Left ventricle myocardium superior (tissue), 1 donor: Measurements from ENCODE around the gene FGD3. TPM values are rescaled to one million over a fixed set of nuclear protein-coding genes. Genes with fewer than 3 reads are reported as not detected.

Experiments used
- ATAC-seq: fragments of 200-7000 bp; cut with Tn5 transposase; one replicate; pipeline ENCODE4 v1.9.1; 2020; ENCODE audit warnings: mild to moderate bottlenecking, moderate library complexity
- DNase-seq: peaks from one replicate; pipeline ENCODE4 v3.0.0-alpha.2; 2020
- intact Hi-C: fragments of 100-400 bp; cut with micrococcal nuclease; formaldehyde crosslinking; loops from one replicate; pipeline ENCODE4 v1.11.0; 2022
- total RNA-seq: library from RNA; stranded (reverse); fragmentation: NEBNext Ultra II Directional; extraction: Animal tissue kit (Norgen Biotek cat#: 25700); gene quantifications from one replicate; pipeline ENCODE4 v1.2.1, GENCODE V29; 2021
- donor health status: DM: no; HTN: yes; CAD: no; lungs with severe emphysema.

Gene FGD3
- total RNA-seq, 1 donor from 2014 or later = 3.2 TPM

- DNase-seq = no peak
- ATAC-seq = no peak
- intact Hi-C loops = no loop called here
Observed at GRCh38 chr9:92952906-92953610, 5.7 kb downstream of the FGD3 start.

DNA sequence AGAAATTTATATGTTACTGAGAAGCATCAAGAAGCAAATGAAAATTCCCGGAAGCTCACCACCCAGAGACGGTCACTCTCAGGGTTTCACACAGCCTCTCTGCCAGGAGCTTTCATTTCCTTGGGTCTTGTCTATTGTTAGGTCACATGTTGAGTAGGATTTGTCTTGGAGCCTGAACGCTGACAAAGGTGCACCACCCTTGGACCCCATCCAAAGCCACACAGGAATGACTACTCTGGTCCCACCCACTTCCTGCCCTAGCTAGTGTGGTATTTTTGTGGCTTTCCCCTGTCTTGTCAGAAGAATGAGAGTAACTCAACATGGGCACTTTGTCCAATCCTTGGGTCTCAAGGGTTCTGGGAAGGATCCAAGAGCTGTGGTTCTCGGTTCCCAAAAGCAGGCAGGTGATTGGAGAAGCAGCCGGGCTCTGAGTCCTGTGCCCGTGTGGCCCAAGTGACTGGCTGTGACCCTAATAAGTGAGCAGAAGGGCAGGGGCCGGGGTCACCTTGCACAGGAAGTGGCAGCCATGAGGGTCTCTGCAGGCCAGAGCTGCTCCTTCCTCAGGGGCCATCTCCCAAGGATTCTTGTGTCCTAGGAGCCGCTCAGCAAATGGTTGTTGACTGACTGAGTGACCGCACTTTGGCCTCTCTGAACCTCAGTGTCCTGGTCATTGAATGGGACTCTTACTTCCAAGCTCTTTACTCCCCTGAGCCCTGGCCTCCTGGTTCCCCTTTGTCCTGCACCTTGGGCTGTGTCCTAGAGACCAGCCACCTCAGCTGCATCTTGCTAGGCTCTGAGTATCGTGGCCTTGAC is 6.9 kb downstream of the FGD3 start:
- ATAC-seq (peak; percentile 74), DNase-seq (no peak)
- intact Hi-C loops = no loop called here

DNA sequence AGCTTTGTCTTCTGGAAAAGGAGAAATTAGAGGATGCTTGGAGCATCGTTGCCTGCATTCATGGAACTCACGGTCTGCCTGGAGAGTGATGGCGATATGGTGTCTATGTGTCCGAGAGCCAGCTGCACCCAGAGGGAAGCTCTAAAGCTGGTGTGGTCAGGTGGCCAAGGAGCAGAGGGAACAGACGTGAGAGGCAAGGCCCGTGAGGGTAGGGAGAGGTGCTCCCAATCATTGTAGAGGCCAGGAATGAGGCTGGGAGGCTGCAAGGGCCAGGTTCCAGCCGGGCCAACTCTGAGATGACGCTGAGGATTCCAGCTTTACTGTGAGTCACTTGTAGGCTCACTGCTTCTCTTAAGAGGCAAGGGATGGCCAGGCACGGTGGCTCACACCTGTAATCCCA is 7.6 kb downstream of the FGD3 start:
- intact Hi-C loops = no loop called here
- no peak for DNase-seq
- ATAC-seq = no peak

DNA sequence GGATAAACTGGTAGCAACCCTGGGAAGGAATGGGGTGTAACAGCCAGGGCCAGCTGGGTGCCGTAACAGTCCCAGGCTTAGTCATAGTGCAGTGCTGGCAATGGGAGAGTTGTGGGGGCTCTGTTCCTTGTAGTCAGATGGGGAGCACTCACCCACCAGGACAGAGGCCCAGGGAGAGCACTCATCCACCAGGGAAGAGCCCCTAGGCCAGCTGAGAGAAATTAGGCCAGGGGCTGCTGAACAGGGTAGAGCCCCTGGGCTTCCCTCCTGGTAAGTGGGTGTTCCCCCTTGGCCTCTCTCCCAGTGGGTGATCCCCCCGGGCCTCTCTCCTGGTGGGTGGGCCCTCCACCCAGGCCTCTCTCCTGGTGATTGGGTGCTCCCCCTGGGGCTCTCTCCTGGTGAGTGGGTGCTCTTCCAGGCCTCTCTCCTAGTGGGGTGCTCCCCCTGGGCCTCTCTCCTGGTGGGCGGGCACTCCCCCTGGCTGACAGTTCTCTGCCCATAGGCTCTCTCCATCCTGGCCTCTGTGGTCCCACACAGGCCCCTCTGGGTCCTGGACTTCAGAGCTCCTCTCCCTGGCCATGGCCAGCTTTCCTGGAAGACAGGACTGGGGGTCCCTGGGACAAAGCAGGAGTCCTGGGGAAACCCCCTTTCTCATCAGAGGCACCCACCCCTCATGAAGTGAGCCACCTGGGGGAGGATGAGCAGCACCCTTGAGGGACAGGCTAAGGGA is 13.4 kb downstream of the FGD3 start:
- intact Hi-C loops = no loop called here

GRCh38 chr9:92961627-92962302 is 14.4 kb downstream of the FGD3 start:
- intact Hi-C loops = no loop called here
- no peak for DNase-seq
- ATAC-seq = no peak

More for the DNA sequence above, 13.4 kb downstream of the FGD3 start:
- DNase-seq (no peak), ATAC-seq (no peak)

DNA sequence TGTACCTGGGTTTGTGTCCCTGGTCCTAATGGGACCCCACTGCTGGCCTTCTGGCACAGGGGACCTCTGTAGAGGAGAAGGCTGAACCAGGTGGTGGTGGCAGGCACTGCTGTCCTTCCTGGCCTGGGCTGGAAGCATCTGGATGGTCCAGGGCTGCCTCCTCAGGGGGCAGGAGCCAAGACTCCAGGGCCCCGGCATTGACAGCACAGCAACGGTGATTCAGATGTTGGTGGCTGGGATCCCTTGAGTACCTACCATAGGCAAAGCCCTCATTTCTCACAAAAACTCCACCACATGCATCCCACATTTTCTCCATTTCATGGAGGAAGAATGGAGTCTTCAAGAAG is 15.0 kb downstream of the FGD3 start:
- intact Hi-C loops = no loop called here
- no peak for DNase-seq
- ATAC-seq = no peak

- DNase-seq = no peak
- intact Hi-C loops = no loop called here
- no peak for ATAC-seq
Observed at GRCh38 chr9:92962846-92963245, 15.5 kb downstream of the FGD3 start.

DNA sequence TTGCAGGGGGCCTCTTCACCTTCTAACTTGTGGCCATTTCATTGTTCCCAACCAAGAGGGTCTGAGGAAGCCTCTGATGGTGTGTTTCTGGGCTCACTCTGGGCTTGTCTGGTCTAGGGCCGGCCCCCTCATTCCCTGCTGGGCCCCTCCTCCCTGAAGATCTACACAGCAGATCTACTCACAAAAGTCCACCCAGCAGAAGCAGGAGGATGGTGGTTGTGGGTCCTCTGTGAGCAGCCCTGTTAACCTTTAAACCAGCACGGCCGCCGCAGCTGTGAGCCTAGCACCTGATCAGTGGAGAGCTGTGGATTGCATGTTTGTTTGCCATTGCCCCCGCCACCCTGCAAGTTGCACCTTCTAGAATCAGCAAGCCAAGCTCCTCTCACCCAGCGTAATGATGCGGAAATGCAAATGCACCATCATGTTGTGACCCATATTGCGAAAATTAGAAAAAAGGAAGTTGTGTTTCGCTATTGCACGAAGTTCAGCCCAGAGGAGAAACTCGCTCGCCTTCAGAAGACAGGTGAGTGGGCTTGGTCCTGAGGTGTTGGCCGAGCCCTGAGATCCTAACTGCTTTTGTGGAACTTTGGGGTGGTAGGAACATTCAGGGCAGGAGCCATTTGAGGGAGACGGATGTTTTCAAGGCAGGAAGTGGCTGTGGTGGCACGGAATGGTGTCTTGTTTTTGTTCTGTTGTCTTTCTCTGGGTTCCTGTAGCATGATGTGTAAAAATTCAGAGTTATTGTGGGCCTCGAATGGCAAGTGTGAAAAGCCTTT is 16.7 kb downstream of the FGD3 start:
- DNase-seq = peak; percentile 54
- ATAC-seq = peak; percentile 57
- intact Hi-C loops = no loop called here

DNA sequence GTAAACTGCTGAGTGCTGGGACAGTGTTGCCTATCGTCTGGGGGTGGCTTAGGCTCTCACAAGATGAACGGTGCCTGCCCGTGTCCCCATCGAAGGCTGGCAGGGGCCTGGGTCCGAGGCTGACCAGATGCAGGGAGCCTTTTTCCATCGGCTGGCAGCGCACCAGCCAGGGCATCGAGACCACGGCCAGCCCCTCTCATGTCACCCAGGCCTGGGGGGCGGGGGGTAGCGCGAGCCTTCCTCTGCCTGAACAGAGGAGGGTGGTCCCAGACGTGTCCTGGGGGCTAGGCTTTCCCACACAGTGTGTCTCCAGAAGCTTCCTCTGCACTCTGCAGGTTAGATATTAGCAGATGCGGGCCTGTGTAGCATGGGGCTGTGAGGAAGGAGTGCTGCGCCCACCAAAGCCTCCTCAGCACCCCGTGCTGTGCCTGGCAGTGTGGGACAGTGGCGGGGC is 17.3 kb downstream of the FGD3 start:
- intact Hi-C loops = no loop called here
- ATAC-seq (peak; percentile 17), DNase-seq (no peak)

GRCh38 chr9:92965061-92965758 is 17.9 kb downstream of the FGD3 start:
- DNase-seq (peak; percentile 58), ATAC-seq (peak; percentile 81)
- intact Hi-C loops = no loop called here

- ATAC-seq = no peak
- intact Hi-C loops = no loop called here
- DNase-seq = no peak
Observed at GRCh38 chr9:92965759-92966517, 18.6 kb downstream of the FGD3 start.

GRCh38 chr9:92966518-92966800 is 19.1 kb downstream of the FGD3 start:
- intact Hi-C loops = no loop called here
- no peak for ATAC-seq
- no peak for DNase-seq

DNA sequence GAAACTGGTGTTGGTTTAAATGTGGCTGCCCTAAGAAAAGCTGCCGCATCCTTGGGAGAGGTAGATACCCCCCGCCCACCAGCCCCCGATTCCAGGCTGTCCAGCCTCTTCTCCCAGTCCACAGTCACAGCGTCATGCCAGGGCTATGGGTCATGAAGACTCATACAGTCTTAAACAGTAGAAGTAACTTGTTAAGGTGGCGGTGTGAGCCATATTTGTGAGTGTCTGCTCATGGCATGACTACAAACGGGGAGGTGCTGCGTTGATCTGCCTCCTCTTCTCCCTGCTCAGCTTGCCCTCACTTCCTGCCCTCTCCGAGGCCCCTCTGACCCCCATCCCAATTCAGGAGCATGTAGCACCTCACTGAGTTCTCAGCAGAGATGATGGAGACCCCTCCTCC is 20.8 kb downstream of the FGD3 start:
- ATAC-seq = no peak
- DNase-seq = no peak
- intact Hi-C loops = no loop called here

- no peak for ATAC-seq
- no peak for DNase-seq
- intact Hi-C loops = no loop called here
Observed at GRCh38 chr9:92969516-92970466, 22.5 kb downstream of the FGD3 start.

GRCh38 chr9:92970467-92970923 is 23.2 kb downstream of the FGD3 start:
- ATAC-seq (no peak), DNase-seq (no peak)
- intact Hi-C loops = no loop called here

DNA sequence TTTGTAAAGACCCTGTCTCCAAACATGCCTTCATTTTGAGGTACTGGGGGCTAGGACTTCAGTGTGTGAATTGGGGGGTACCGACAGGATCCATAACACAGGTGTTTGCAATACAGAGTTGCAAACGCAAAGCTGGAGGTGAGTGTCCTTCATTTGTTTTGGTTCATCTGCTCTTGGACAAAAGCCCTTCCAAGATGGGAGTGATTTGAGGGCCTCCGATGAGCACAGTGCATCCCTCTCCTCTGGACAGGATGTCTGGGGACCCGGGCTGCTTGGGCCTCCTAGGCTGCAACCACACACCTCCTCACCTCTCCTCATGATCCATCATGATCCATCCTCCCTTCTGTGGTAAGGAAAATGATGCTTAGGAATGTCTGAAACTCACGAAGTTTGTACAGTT is 23.8 kb downstream of the FGD3 start:
- no peak for DNase-seq
- no peak for ATAC-seq
- intact Hi-C loops = no loop called here

DNA sequence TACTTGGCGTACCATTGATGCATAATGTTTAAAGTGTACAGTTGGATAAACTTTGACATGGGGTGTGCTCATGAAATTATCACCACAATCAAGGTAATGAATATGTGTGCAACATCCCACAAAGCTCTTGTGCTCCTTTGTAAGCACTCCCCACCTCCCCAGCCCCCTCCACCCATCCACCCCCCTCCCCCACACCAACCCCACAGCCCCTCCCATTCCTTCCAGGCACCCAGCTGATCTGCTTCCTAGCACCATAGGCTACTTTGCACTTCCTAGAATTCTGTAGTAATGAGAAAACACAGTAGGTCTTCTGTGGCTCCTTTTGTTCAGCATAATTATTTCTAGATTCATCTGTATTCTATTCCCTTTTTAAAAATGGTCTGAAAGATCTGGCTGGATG is 24.5 kb downstream of the FGD3 start:
- ATAC-seq = no peak
- intact Hi-C loops = no loop called here
- no peak for DNase-seq
